H1 (cell line): ENCODE measurements around the gene IGBP1. TPM values are rescaled to one million over a fixed set of nuclear protein-coding genes. Genes with fewer than 3 reads are reported as not detected.

Experiments
- CTCF ChIA-PET: fragments of 300-600 bp; sonication (Branson Sonifier 250); formaldehyde crosslinking; loops from one replicate; lab custom pipeline; 2021; ENCODE audit not compliant: partially characterized antibody; lab: Charles Lee
- POLR2A ChIA-PET: fragments of 300-600 bp; sonication (Branson Sonifier 250); formaldehyde crosslinking; loops from one replicate; lab custom pipeline; 2021; ENCODE audit warnings: inconsistent platforms; ENCODE audit not compliant: partially characterized antibody; lab: Charles Lee
- DNase-seq, 2 experiments: peaks; one replicate each; pipeline versions ENCODE4 v3.0.0 to v3.0.0-alpha.2; 2010 to 2022; ENCODE audit warnings: low spot score in 2 of 2, low read depth in 1 of 2, mixed read lengths in 1 of 2
- FAIRE-seq: peaks from 2 replicates; lab custom pipeline; 2011; peaks lifted over from hg19 to GRCh38; lab: Jason Lieb, UNC
- H2AFZ ChIP-seq: 2 replicates; pipeline ENCODE4 v1.8.1; 2012; ENCODE audit warnings: low read length, inconsistent platforms
- H2AK5ac ChIP-seq: 2 replicates; pipeline ENCODE4 v1.6.1; 2013; ENCODE audit warnings: low read depth, low read length
- H2BK120ac ChIP-seq: replicated peaks from 2 replicates; pipeline ENCODE3; 2013; ENCODE audit warnings: low read depth, low read length, inconsistent platforms
- H2BK12ac ChIP-seq: 2 replicates; pipeline ENCODE4 v1.6.1; 2013; ENCODE audit warnings: low read depth, low read length
- H2BK15ac ChIP-seq: 2 replicates; pipeline ENCODE4 v1.6.1; 2013; ENCODE audit warnings: low read length
- H2BK20ac ChIP-seq: 2 replicates; pipeline ENCODE4 v1.6.1; 2013; ENCODE audit warnings: low read length
- H2BK5ac ChIP-seq: 2 replicates; pipeline ENCODE4 v1.6.1; 2013; ENCODE audit warnings: low read depth, low read length
- H3K14ac ChIP-seq: 2 replicates; pipeline ENCODE4 v1.6.1; 2013; ENCODE audit warnings: inconsistent platforms; ENCODE audit not compliant: insufficient read length
- H3K18ac ChIP-seq: 2 replicates; pipeline ENCODE4 v1.6.1; 2013; ENCODE audit warnings: low read length; ENCODE audit errors: extremely low read depth
- H3K23ac ChIP-seq: 2 replicates; pipeline ENCODE4 v1.6.1; 2013; ENCODE audit warnings: inconsistent platforms; ENCODE audit not compliant: insufficient read length
- H3K23me2 ChIP-seq: 2 replicates; pipeline ENCODE4 v1.6.1; 2013; ENCODE audit warnings: low read depth, low read length
- H3K27ac ChIP-seq: 2 replicates; pipeline ENCODE4 v1.6.1; 2011; ENCODE audit warnings: low read depth, low read length, inconsistent platforms
- H3K27me3 ChIP-seq, 4 experiments: replicated peaks in 1 of 4; 1 replicate in 1 of 4; 2 replicates in 3 of 4; pipeline versions ENCODE4 v1.6.1 to v1.8.1; 2011 to 2013; ENCODE audit warnings: low read length in 3 of 4, mild to moderate bottlenecking in 3 of 4, inconsistent platforms in 2 of 4, mixed read lengths in 2 of 4, moderate library complexity in 1 of 4; ENCODE audit not compliant: control insufficient read depth in 3 of 4, insufficient read depth in 3 of 4; ENCODE audit errors: extremely low read depth in 1 of 4
- H3K36me3 ChIP-seq, 4 experiments: 2 replicates each; pipeline versions ENCODE4 v1.6.1 to v1.8.1; 2011 to 2013; ENCODE audit warnings: mild to moderate bottlenecking in 4 of 4, low read length in 3 of 4, moderate library complexity in 2 of 4, control low read depth in 1 of 4, inconsistent platforms in 1 of 4; ENCODE audit not compliant: insufficient read depth in 4 of 4, control insufficient read depth in 2 of 4
- H3K4ac ChIP-seq: replicated peaks from 2 replicates; pipeline ENCODE3; 2013; ENCODE audit warnings: low read length, low read depth, mixed read lengths, inconsistent platforms; ENCODE audit not compliant: insufficient read length
- H3K4me1 ChIP-seq, 4 experiments: replicated peaks in 1 of 4; 1 replicate in 1 of 4; 2 replicates in 3 of 4; pipeline versions ENCODE4 v1.6.1 to v1.8.1; 2011 to 2013; ENCODE audit warnings: low read length in 3 of 4, inconsistent platforms in 2 of 4, mixed read lengths in 1 of 4; ENCODE audit not compliant: insufficient read depth in 4 of 4, control insufficient read depth in 3 of 4
- H3K4me2 ChIP-seq, 2 experiments: 2 replicates each; pipeline versions ENCODE4 v1.6.1 to v1.8.1; 2011 to 2013; ENCODE audit warnings: low read depth in 2 of 2, low read length in 2 of 2, control low read depth in 1 of 2, inconsistent platforms in 1 of 2, mild to moderate bottlenecking in 1 of 2; ENCODE audit not compliant: insufficient read depth in 1 of 2
- H3K4me3 ChIP-seq, 4 experiments: fragments of 200-600, 300-600 bp in 1 of 4; sonication (generic), shearing (Covaris generic), sonication (Bioruptor Twin) in 1 of 4; 2 replicates each; pipeline versions ENCODE4 v1.5.1 to v1.8.1; 2011 to 2016; ENCODE audit warnings: low read length in 4 of 4, low read depth in 3 of 4, control low read depth in 2 of 4, inconsistent platforms in 2 of 4, mild to moderate bottlenecking in 2 of 4, mixed read lengths in 1 of 4, moderate library complexity in 1 of 4; ENCODE audit not compliant: insufficient read depth in 2 of 4; ENCODE audit errors: extremely low read depth in 1 of 4
- H3K56ac ChIP-seq: replicated peaks from 2 replicates; pipeline ENCODE3; 2013; ENCODE audit warnings: low read depth, mild to moderate bottlenecking, mixed read lengths, low read length, inconsistent platforms; ENCODE audit not compliant: insufficient read length
- H3K79me1 ChIP-seq: 2 replicates; pipeline ENCODE4 v1.6.1; 2013; ENCODE audit warnings: low read depth, low read length, control low read depth
- H3K79me2 ChIP-seq, 2 experiments: 2 replicates each; pipeline versions ENCODE4 v1.6.1 to v1.8.1; 2012 to 2013; ENCODE audit warnings: low read length in 2 of 2, mild to moderate bottlenecking in 2 of 2, inconsistent platforms in 1 of 2; ENCODE audit not compliant: insufficient read depth in 2 of 2, control insufficient read depth in 1 of 2
- H3K9ac ChIP-seq, 4 experiments: replicated peaks in 1 of 4; 1 replicate in 1 of 4; 2 replicates in 3 of 4; pipeline versions ENCODE4 v1.6.1 to v1.8.1; 2011 to 2013; ENCODE audit warnings: low read depth in 3 of 4, low read length in 3 of 4, control low read depth in 2 of 4, mild to moderate bottlenecking in 2 of 4, moderate library complexity in 2 of 4, inconsistent platforms in 1 of 4; ENCODE audit errors: extremely low read depth in 1 of 4
- H3K9me3 ChIP-seq, 2 experiments: 2 replicates each; pipeline versions ENCODE4 v1.6.1 to v1.8.1; 2012 to 2013; ENCODE audit warnings: mild to moderate bottlenecking in 2 of 2, moderate library complexity in 2 of 2, control low read depth in 1 of 2, inconsistent platforms in 1 of 2, low read depth in 1 of 2, low read length in 1 of 2, mixed read lengths in 1 of 2; ENCODE audit not compliant: insufficient read depth in 2 of 2
- H4K20me1 ChIP-seq, 2 experiments: replicated peaks in 1 of 2; 2 replicates each; pipeline versions ENCODE3 to v1.8.1; 2011 to 2013; ENCODE audit warnings: inconsistent platforms in 2 of 2, low read length in 2 of 2, mild to moderate bottlenecking in 1 of 2; ENCODE audit not compliant: insufficient read depth in 2 of 2, control insufficient read depth in 1 of 2
- H4K5ac ChIP-seq: 2 replicates; pipeline ENCODE4 v1.6.1; 2013; ENCODE audit warnings: low read length, low read depth, mixed read lengths, inconsistent platforms; ENCODE audit not compliant: insufficient read length
- H4K8ac ChIP-seq: 2 replicates; pipeline ENCODE4 v1.8.0; 2013; ENCODE audit warnings: mild to moderate bottlenecking, moderate library complexity, low read length, inconsistent platforms; ENCODE audit not compliant: insufficient read depth; ENCODE audit errors: extremely low read depth
- H4K91ac ChIP-seq: replicated peaks from 2 replicates; pipeline ENCODE3; 2013; ENCODE audit warnings: low read length, mixed read lengths, inconsistent platforms; ENCODE audit not compliant: insufficient read length
- ATF3 ChIP-seq: IDR thresholded peaks from 2 replicates; pipeline ENCODE4 v1.6.1; 2011; ENCODE audit warnings: low read depth, mild to moderate bottlenecking, low read length; ENCODE audit not compliant: insufficient read depth
- BACH1 ChIP-seq: IDR thresholded peaks from 2 replicates; pipeline ENCODE4 v1.6.1; 2012; ENCODE audit warnings: low read length, improper control_type of control experiment
- BRCA1 ChIP-seq: IDR thresholded peaks from 2 replicates; pipeline ENCODE4 v1.6.1; 2012; ENCODE audit warnings: low read depth, low read length, improper control_type of control experiment
- CHD1 ChIP-seq: IDR thresholded peaks from 2 replicates; pipeline ENCODE4 v1.6.1; 2012; ENCODE audit warnings: low read depth, low read length, improper control_type of control experiment
- CREB1 ChIP-seq: IDR thresholded peaks from 2 replicates; pipeline ENCODE4 v1.6.1; 2012; ENCODE audit warnings: inconsistent platforms
- E2F6 ChIP-seq: IDR thresholded peaks from 2 replicates; pipeline ENCODE4 v1.6.1; 2012; ENCODE audit warnings: inconsistent platforms
- EGR1 ChIP-seq: IDR thresholded peaks from 2 replicates; pipeline ENCODE4 v1.6.1; 2011; ENCODE audit warnings: low read depth, low read length, borderline replicate concordance
- EP300 ChIP-seq, 2 experiments: IDR thresholded peaks; 1 replicate in 1 of 2; 2 replicates in 1 of 2; pipeline ENCODE4 v1.6.1; 2011 to 2012; ENCODE audit warnings: low read depth in 2 of 2, low read length in 2 of 2, mild to moderate bottlenecking in 2 of 2, borderline replicate concordance in 1 of 2, inconsistent platforms in 1 of 2, moderate library complexity in 1 of 2
- HDAC2 ChIP-seq, 2 experiments: fragments of 300-600 bp in 1 of 2; sonication (generic) in 1 of 2; IDR thresholded peaks; 2 replicates each; pipeline ENCODE4 v1.6.1; 2011 to 2012; ENCODE audit warnings: low read depth in 2 of 2, low read length in 2 of 2, mild to moderate bottlenecking in 2 of 2, moderate library complexity in 2 of 2, borderline replicate concordance in 1 of 2, inconsistent platforms in 1 of 2
- KDM1A ChIP-seq: fragments of 200-600, 300-600 bp; sonication (generic); IDR thresholded peaks from 2 replicates; pipeline ENCODE4 v1.7.1; 2016; ENCODE audit warnings: mild to moderate bottlenecking, low read length, borderline replicate concordance
- KDM4A ChIP-seq: IDR thresholded peaks from one replicate; pipeline ENCODE4 v1.7.1; 2012; ENCODE audit warnings: low read depth, mild to moderate bottlenecking, moderate library complexity, low read length, inconsistent platforms; ENCODE audit not compliant: severe bottlenecking
- PHF8 ChIP-seq: fragments of 200-600 bp; sonication (generic); conservative IDR thresholded peaks from 2 replicates; pipeline ENCODE4 v1.7.1; 2012; ENCODE audit warnings: low read depth, mild to moderate bottlenecking, inconsistent platforms, low read length, moderate library complexity
- RBBP5 ChIP-seq: IDR thresholded peaks from 2 replicates; pipeline ENCODE4 v1.7.1; 2012; ENCODE audit warnings: low read depth, mild to moderate bottlenecking, inconsistent platforms, low read length, moderate library complexity, borderline replicate concordance
- SP1 ChIP-seq: IDR thresholded peaks from 2 replicates; pipeline ENCODE4 v1.6.1; 2011; ENCODE audit warnings: low read depth, low read length
- SP4 ChIP-seq: IDR thresholded peaks from 2 replicates; pipeline ENCODE4 v1.6.1; 2012; ENCODE audit warnings: low read length, inconsistent platforms
- polyA plus RNA-seq, 7 experiments: library from polyadenylated mRNA; depleted of rRNA in 3 of 7; stranded (reverse) in 5 of 7; unstranded in 2 of 7; fragments of >200 nt in 5 of 7; fragments of 200-250 nt in 2 of 7; gene quantifications; 1 replicate in 5 of 7; 2 replicates in 1 of 7; 4 replicates in 1 of 7; pipeline versions ENCODE4 v1.2.1 to v1.2.3, GENCODE V29; 2011 to 2013; ENCODE audit warnings: missing spikeins in 2 of 7, mixed read lengths in 2 of 7
- total RNA-seq: library from RNA; stranded (reverse); fragmentation: NEBNext Ultra II Directional; extraction: Animal tissue kit (Norgen Biotek cat#: 25700); gene quantifications from 2 replicates; pipeline ENCODE4 v1.2.1, GENCODE V29; 2021

Gene IGBP1
- total and polyA plus RNA-seq, 2 of the 8 experiments (the other 6 are each of a cell fraction or from before 2014, with no cell fraction given), result 41.3 to 45.4 TPM

GRCh38 chrX:70117738-70118137 lies 15.5 kb upstream of the IGBP1 start:
- Histone ChIP-seq H3K4me1 (no peaks in the 10 kb centered on the region), H3K79me2 (no peaks in the 10 kb centered on the region), H3K36me3 (no peaks in the 10 kb centered on the region), H3K27me3 (no peaks in the 10 kb centered on the region), H2BK5ac (no peak overlapping the region), H3K9me3 (peaks cover 0 to 4% of the 10 kb centered on the region in 2 experiments; a peak in 1 of 4 replicates), H3K23ac (no peak overlapping the region), H3K9ac (no peak overlapping the region), H3K56ac (no peak overlapping the region), H3K4ac (no peak overlapping the region), H2AFZ (no peak overlapping the region), H3K23me2 (no peaks in the 10 kb centered on the region), H3K79me1 (no peaks in the 10 kb centered on the region), H3K4me2 (no peak overlapping the region), H2AK5ac (no peak overlapping the region), H3K14ac (no peak overlapping the region), H3K27ac (no peak overlapping the region), H3K4me3 (no peak overlapping the region), H2BK12ac (no peak overlapping the region), H4K20me1 (no peaks in the 10 kb centered on the region), H2BK120ac (no peak overlapping the region), H3K18ac (no peak overlapping the region), H4K8ac (no peak overlapping the region), H4K91ac (no peak overlapping the region), H4K5ac (no peak overlapping the region), H2BK20ac (no peak overlapping the region), H2BK15ac (no peak overlapping the region)
- POLR2A ChIA-PET, result no interaction called here
- FAIRE-seq (no peak), DNase-seq (no peak)
- CTCF ChIA-PET, result no interaction called here
- TF ChIP-seq EP300 (IDR thresholded peaks at IDR 0.05; ENCODE audit: borderline replicate concordance in 1 of 2, low read depth in 2 of 2, low read length in 2 of 2) (no peak), KDM4A (no peak), RBBP5 (no peak), HDAC2 (IDR thresholded peaks at IDR 0.05; ENCODE audit: borderline replicate concordance in 1 of 2, low read depth in 2 of 2, low read length in 2 of 2) (no peak), ATF3 (no peak), E2F6 (no peak), CREB1 (no peak), BACH1 (no peak), EGR1 (no peak), BRCA1 (no peak), SP4 (no peak), KDM1A (no peak), SP1 (no peak), CHD1 (no peak), PHF8 (no peak)
